CD14-positive monocyte (primary cell): Measurements from ENCODE around the gene TATDN2. TPM values are rescaled to one million over a fixed set of nuclear protein-coding genes. Genes with fewer than 3 reads are reported as not detected.

Experiments
- DNase-seq, 3 donors: peaks; one replicate each; pipeline ENCODE4 v3.0.0-alpha.2; 2011 to 2022
- H2AFZ ChIP-seq: 2 replicates; pipeline ENCODE4 v1.6.0; 2012; ENCODE audit warnings: mild to moderate bottlenecking, low read depth, low read length, inconsistent platforms; ENCODE audit not compliant: insufficient read depth, poor library complexity, severe bottlenecking
- H3K27ac ChIP-seq, 2 donors: 1 replicate in 1 of 2; 2 replicates in 1 of 2; pipeline ENCODE4 v1.5.1; 2012 to 2013; ENCODE audit warnings: low read length in 2 of 2, control low read depth in 1 of 2, inconsistent platforms in 1 of 2, low read depth in 1 of 2, mild to moderate bottlenecking in 1 of 2
- H3K27me3 ChIP-seq, 2 donors: one replicate each; pipeline versions ENCODE4 v1.6.0 to v1.6.1; 2011 to 2013; ENCODE audit warnings: low read length in 2 of 2; ENCODE audit not compliant: control insufficient read depth in 2 of 2, insufficient read depth in 2 of 2
- H3K36me3 ChIP-seq, 2 donors: replicated peaks in 1 of 2; 1 replicate in 1 of 2; 2 replicates in 1 of 2; pipeline versions ENCODE4 v1.5.1 to v1.6.1; 2012 to 2013; ENCODE audit warnings: low read length in 2 of 2, control low read depth in 1 of 2, inconsistent platforms in 1 of 2, mild to moderate bottlenecking in 1 of 2; ENCODE audit not compliant: insufficient read depth in 2 of 2, control insufficient read depth in 1 of 2
- H3K4me1 ChIP-seq, 2 donors: 1 replicate in 1 of 2; 2 replicates in 1 of 2; pipeline versions ENCODE4 v1.5.1 to v1.6.1; 2012 to 2013; ENCODE audit warnings: low read length in 2 of 2, control low read depth in 1 of 2, inconsistent platforms in 1 of 2, mild to moderate bottlenecking in 1 of 2, moderate library complexity in 1 of 2; ENCODE audit not compliant: insufficient read depth in 2 of 2, control insufficient read depth in 1 of 2
- H3K4me2 ChIP-seq: replicated peaks from 2 replicates; pipeline ENCODE3; 2012; ENCODE audit warnings: low read length, moderate library complexity, mild to moderate bottlenecking; ENCODE audit not compliant: poor library complexity, severe bottlenecking; ENCODE audit errors: extremely low read depth
- H3K4me3 ChIP-seq, 3 experiments: fragments of 200-600 bp in 1 of 3; sonication (generic) in 1 of 3; replicated peaks in 1 of 3; 1 replicate in 2 of 3; 2 replicates in 1 of 3; pipeline ENCODE4 v1.5.1; 2011 to 2013; ENCODE audit warnings: low read length in 3 of 3, mild to moderate bottlenecking in 3 of 3, control low read depth in 2 of 3, low read depth in 2 of 3, inconsistent platforms in 1 of 3, moderate library complexity in 1 of 3
- H3K79me2 ChIP-seq: 2 replicates; pipeline ENCODE4 v1.6.0; 2012; ENCODE audit warnings: mild to moderate bottlenecking, control low read depth, inconsistent platforms, low read length, moderate library complexity; ENCODE audit not compliant: insufficient read depth
- H3K9ac ChIP-seq: 2 replicates; pipeline ENCODE4 v1.6.0; 2017; ENCODE audit warnings: low read length, mild to moderate bottlenecking; ENCODE audit not compliant: insufficient read depth, poor library complexity, severe bottlenecking
- H3K9me3 ChIP-seq, 2 donors: replicated peaks in 1 of 2; 1 replicate in 1 of 2; 2 replicates in 1 of 2; pipeline versions ENCODE4 v1.5.1 to v1.6.1; 2012 to 2013; ENCODE audit warnings: low read length in 2 of 2, control low read depth in 1 of 2; ENCODE audit not compliant: control insufficient read depth in 1 of 2, insufficient read depth in 1 of 2
- H4K20me1 ChIP-seq: 2 replicates; pipeline ENCODE4 v1.6.0; 2012; ENCODE audit warnings: mild to moderate bottlenecking, low read length, control low read depth, moderate library complexity; ENCODE audit not compliant: insufficient read depth
- H3K27ac Mint-ChIP-seq, 7 donors: one replicate each; pipeline ENCODE4 v1.8.0; 2020; ENCODE audit warnings: mild to moderate bottlenecking in 7 of 7, mixed read lengths in 7 of 7, moderate library complexity in 6 of 7, inconsistent platforms in 2 of 7
- H3K27me3 Mint-ChIP-seq, 3 donors: one replicate each; pipeline ENCODE4 v1.8.0; 2021 to 2022; ENCODE audit warnings: low read depth in 3 of 3, mild to moderate bottlenecking in 3 of 3, mixed read lengths in 3 of 3, moderate library complexity in 3 of 3, inconsistent platforms in 1 of 3
- H3K36me3 Mint-ChIP-seq, 2 donors: one replicate each; pipeline ENCODE4 v1.8.0; 2020; ENCODE audit warnings: mixed read lengths in 2 of 2, inconsistent platforms in 1 of 2, mild to moderate bottlenecking in 1 of 2
- H3K4me1 Mint-ChIP-seq: one replicate; pipeline ENCODE4 v1.8.0; 2020; ENCODE audit warnings: mild to moderate bottlenecking, mixed read lengths
- H3K4me3 Mint-ChIP-seq, 2 donors: one replicate each; pipeline ENCODE4 v1.8.0; 2020; ENCODE audit warnings: mild to moderate bottlenecking in 2 of 2, mixed read lengths in 2 of 2, moderate library complexity in 1 of 2
- H3K9me3 Mint-ChIP-seq, 7 donors: one replicate each; pipeline ENCODE4 v1.8.0; 2020 to 2022; ENCODE audit warnings: mixed read lengths in 7 of 7, mild to moderate bottlenecking in 6 of 7, moderate library complexity in 6 of 7, inconsistent platforms in 2 of 7
- CTCF ChIP-seq: fragments of 200-600 bp; IDR thresholded peaks from one replicate; pipeline ENCODE4 v1.8.0; 2022; ENCODE audit warnings: antibody characterized with exemption, mild to moderate bottlenecking
- WGBS: methylation state at CpG from one replicate; pipeline ENCODE4 v1.1.5; 2013; ENCODE audit warnings: missing lambda C conversion rate; ENCODE audit not compliant: insufficient coverage; 5-methylcytosine and 5-hydroxymethylcytosine counted together
- intact Hi-C, 2 donors: fragments of 100-400 bp; cut with micrococcal nuclease; formaldehyde crosslinking; loops; one replicate each; pipeline versions ENCODE4 v1.15.0 to v1.15.1; 2023
- polyA plus RNA-seq, 3 donors: library from polyadenylated mRNA; depleted of rRNA in 1 of 3; unstranded in 2 of 3; stranded (reverse) in 1 of 3; fragments of 300-500 nt in 2 of 3; fragments of >200 nt in 1 of 3; fragmentation: Illumina TruSeq in 2 of 3; gene quantifications; 1 replicate in 2 of 3; 2 replicates in 1 of 3; pipeline ENCODE4 v1.2.3, GENCODE V29; 2012 to 2021

TATDN2 gene
- polyA plus RNA-seq, 3 donors: 6.0 to 27.1 (median 6.0) TPM

GRCh38 chr3:10278501-10278900, 30.2 kb downstream of the TATDN2 start:
- no peak overlapping the region for H3K9ac ChIP-seq
- no peak for TF ChIP-seq CTCF
- H3K36me3 ChIP-seq: peaks cover 64 to 86% of the 10 kb centered on the region in 2 donors
- intact Hi-C loops: no loop called here
- WGBS: no CpG with 5 or more reads among the region's 1 CpG
- H3K27ac Mint-ChIP-seq: peak overlapping the region in 1 of 7 donors; percentile 26
- DNase-seq: no peak
- H3K4me2 ChIP-seq: no peak overlapping the region
- no peaks in the 10 kb centered on the region for H3K9me3 ChIP-seq
- H3K79me2 ChIP-seq: peaks cover 46% of the 10 kb centered on the region
- peaks cover 12% of the 10 kb centered on the region for H3K4me1 Mint-ChIP-seq
- peaks cover 73 to 86% of the 10 kb centered on the region in 2 donors for H3K36me3 Mint-ChIP-seq
- H3K4me3 Mint-ChIP-seq: no peak overlapping the region
- peaks cover 11 to 13% of the 10 kb centered on the region in 2 donors for H3K4me1 ChIP-seq
- no peak overlapping the region for H3K4me3 ChIP-seq
- H3K9me3 Mint-ChIP-seq: no peaks in the 10 kb centered on the region
- no peak overlapping the region for H2AFZ ChIP-seq
- no peaks in the 10 kb centered on the region for H3K27me3 ChIP-seq
- H3K27me3 Mint-ChIP-seq: no peaks in the 10 kb centered on the region
- H4K20me1 ChIP-seq: peaks cover 69% of the 10 kb centered on the region
- no peak overlapping the region for H3K27ac ChIP-seq

DNA sequence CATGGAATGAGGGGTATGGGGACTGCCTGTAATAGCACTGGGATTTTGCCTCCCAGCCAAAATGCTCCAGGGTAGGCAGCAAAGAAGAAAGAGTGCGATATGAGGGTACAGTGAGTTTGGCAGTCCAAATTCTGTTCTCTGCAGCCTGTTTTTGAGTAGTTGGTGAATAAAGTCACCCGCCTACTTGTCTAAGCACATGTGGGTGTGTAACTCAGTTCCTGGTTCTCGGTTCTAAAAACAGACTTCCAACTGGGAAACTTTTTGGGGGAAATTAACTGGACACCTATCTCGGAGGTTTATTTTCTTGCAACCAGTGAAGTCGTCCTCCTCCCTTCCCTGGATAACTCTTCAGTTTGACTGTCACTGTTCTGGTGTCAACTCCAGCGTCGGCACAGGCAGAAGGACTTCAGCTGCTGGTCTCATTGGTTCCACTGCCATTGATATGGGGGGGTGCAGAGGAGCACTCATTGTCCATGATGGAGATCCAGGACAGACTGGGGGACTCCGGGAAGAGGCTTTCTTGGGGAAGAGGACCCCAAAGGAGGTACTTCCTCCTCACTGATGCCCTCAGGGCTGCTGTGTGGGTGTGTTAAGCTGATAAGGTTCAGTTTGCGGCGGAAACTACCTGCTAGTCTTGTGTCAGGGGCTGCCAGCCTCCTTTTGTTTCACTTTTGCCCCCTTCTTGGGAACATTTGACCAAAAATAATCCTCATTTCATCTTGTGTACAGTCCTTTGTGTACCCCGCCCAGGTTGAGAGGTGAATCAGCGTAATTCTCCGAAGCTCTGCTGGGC, 31.3 kb downstream of the TATDN2 start:
- H3K36me3 ChIP-seq: peaks cover 64 to 92% of the 10 kb centered on the region in 2 donors
- H3K4me1 ChIP-seq: peaks cover under 1 to 2% of the 10 kb centered on the region in 2 donors
- 96% methylated on average over 9 of the region's 13 CpGs for WGBS
- no peak for DNase-seq
- H3K4me2 ChIP-seq: no peak overlapping the region
- peaks cover 35% of the 10 kb centered on the region for H3K79me2 ChIP-seq
- Mint-ChIP-seq H3K36me3 (peaks cover 75 to 85% of the 10 kb centered on the region in 2 donors), H3K27ac (peak overlapping the region in 2 of 7 donors; percentile 23 to 25), H3K4me1 (peaks cover under 1% of the 10 kb centered on the region), H3K9me3 (no peaks in the 10 kb centered on the region), H3K4me3 (no peak overlapping the region), H3K27me3 (no peaks in the 10 kb centered on the region)
- no peaks in the 10 kb centered on the region for H3K9me3 ChIP-seq
- peak overlapping the region in 1 of 2 donors; percentile 27 for H3K27ac ChIP-seq
- no peak overlapping the region for H3K9ac ChIP-seq
- H2AFZ ChIP-seq: no peak overlapping the region
- intact Hi-C loops: no loop called here
- no peak overlapping the region for H3K4me3 ChIP-seq
- no peak for TF ChIP-seq CTCF
- H3K27me3 ChIP-seq: no peaks in the 10 kb centered on the region
- peaks cover 59% of the 10 kb centered on the region for H4K20me1 ChIP-seq
